ENCODE results near the gene CPXM2.

Gene CPXM2

DNA sequence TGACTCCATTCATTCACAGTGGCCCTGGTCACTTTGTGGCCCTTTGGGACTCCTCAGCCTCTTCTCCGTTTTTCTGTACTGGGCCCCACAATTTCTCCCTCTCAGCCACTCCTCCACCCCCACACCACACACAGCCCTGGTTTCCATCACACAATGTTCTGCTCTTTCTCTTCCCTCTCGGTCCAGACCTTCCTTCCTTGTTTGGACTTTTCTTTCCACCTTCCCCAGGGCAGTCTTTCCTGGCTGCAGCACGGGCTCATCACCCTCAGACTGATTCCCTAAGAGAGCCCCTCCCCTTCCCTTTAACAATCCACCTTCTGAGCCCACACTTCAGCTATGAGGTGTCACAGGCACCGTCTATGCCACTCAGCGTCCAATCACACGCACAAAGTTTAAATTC lies 25.7 kb downstream of the CPXM2 start:
- no peak overlapping the region for H3K4me3 ChIP-seq (ENCODE audit: low read length)
- DNase-seq (ENCODE audit: low read depth): no peak
- TF ChIP-seq, protein P1, sequence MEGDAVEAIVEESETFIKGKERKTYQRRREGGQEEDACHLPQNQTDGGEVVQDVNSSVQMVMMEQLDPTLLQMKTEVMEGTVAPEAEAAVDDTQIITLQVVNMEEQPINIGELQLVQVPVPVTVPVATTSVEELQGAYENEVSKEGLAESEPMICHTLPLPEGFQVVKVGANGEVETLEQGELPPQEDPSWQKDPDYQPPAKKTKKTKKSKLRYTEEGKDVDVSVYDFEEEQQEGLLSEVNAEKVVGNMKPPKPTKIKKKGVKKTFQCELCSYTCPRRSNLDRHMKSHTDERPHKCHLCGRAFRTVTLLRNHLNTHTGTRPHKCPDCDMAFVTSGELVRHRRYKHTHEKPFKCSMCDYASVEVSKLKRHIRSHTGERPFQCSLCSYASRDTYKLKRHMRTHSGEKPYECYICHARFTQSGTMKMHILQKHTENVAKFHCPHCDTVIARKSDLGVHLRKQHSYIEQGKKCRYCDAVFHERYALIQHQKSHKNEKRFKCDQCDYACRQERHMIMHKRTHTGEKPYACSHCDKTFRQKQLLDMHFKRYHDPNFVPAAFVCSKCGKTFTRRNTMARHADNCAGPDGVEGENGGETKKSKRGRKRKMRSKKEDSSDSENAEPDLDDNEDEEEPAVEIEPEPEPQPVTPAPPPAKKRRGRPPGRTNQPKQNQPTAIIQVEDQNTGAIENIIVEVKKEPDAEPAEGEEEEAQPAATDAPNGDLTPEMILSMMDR (conservative IDR thresholded peaks at IDR 0.05; ENCODE audit: low read depth, low read length): no peak

DNA sequence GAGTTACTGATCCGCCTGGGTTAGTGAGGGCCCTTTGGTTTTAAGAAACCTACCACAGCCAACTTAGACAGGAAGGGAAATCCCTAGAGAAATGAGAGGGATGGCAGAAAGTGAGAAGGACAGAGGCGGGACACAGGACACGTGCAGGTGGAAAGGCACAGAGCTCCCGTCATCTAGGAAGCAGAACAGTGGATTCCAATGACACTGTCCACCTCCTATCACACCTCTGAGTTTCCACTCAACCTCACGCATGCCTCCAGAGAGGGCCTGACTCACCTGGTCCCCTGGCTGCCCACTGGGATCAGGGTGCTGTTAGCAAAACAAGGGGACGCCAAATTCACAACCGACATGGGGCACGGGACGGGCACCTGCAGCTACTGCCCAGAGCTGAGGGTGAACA lies 26.3 kb downstream of the CPXM2 start:
- H3K4me3 ChIP-seq (ENCODE audit: low read length): no peak overlapping the region
- no peak for DNase-seq (ENCODE audit: low read depth)
- TF ChIP-seq, protein P1 (conservative IDR thresholded peaks at IDR 0.05; ENCODE audit: low read depth, low read length): no peak

DNA sequence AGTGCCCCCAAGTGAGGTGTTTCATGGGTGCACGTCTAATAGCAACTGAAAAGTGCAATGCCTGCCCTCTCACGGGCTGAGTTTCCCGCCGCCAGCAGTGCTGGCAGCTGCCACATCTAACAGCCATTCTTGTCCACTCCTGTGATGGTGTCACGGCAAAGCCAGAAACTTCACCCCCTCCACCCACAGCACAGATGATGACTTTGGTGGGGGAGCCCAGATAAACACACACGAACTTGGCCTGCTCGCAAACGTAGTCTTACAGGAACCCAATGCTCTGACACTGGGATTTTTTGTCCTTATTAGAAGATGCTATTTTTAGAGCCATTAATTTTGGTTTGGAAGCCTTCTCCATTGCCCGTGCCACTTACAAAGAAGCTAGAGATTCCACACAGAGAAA lies 26.7 kb downstream of the CPXM2 start:
- TF ChIP-seq, protein P1 (conservative IDR thresholded peaks at IDR 0.05; ENCODE audit: low read depth, low read length): no peak
- DNase-seq (ENCODE audit: low read depth): no peak
- H3K4me3 ChIP-seq (ENCODE audit: low read length): no peak overlapping the region

DNA sequence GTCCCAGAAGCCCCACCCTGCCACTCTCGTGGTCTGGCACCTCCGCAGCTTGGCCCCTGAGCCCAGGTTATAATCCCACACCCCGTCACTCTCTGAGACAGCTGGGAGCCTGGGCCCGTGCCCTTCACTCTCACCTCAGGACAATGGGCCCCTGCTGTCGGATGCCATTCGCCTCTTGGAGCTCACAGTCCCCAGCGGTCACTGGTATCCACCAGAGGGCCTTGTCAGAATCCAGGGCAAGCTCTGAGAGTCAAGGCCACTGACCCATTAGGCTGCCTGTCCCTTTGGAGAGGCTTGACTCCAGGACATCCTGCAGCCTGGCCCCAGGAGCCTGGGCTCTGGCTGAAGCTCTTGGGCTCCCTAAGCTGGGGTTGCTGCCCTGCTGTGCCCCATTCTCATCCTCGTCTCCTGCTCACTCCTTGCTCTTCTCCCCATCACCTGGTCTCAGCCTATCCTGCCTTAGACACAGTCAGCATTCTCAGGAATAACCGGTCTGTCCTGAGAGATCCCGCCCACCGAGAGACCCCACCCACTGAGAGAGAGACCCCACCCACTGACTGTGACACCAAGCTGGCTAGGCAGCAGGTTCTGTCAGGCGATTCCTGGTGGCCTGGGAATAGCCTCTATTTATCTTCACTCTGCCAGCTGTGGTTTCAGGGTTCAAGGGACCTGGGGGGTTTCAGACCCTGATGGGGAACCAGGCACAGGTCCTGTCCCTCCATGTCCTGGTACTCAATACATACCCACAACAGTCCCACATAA lies 27.7 kb downstream of the CPXM2 start:
- TF ChIP-seq, protein P1 (conservative IDR thresholded peaks at IDR 0.05; ENCODE audit: low read depth, low read length): no peak
- H3K4me3 ChIP-seq (ENCODE audit: low read length): no peak overlapping the region
- no peak for DNase-seq (ENCODE audit: low read depth)

DNA sequence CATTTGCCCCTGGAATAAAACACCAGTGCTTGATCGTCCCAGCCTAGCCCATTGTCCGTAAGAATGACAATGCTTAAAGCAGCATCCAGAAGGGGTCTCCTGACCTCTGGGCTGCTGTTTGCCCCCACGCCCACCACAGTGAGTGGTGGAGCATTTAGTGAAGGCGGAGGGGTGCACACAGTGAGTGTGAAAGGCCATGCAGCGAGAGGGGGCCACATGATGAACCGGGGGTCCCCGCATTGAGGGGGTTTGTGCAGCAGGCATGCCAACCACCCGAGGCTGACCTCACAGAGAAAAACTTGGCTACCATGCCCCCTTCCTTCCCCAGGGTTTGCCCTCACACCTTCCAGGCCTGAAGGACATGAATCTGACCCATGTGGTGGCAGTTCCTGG lies 28.4 kb downstream of the CPXM2 start:
- no peak overlapping the region for H3K4me3 ChIP-seq (ENCODE audit: low read length)
- TF ChIP-seq, protein P1 (conservative IDR thresholded peaks at IDR 0.05; ENCODE audit: low read depth, low read length): no peak
- DNase-seq (ENCODE audit: low read depth): no peak

DNA sequence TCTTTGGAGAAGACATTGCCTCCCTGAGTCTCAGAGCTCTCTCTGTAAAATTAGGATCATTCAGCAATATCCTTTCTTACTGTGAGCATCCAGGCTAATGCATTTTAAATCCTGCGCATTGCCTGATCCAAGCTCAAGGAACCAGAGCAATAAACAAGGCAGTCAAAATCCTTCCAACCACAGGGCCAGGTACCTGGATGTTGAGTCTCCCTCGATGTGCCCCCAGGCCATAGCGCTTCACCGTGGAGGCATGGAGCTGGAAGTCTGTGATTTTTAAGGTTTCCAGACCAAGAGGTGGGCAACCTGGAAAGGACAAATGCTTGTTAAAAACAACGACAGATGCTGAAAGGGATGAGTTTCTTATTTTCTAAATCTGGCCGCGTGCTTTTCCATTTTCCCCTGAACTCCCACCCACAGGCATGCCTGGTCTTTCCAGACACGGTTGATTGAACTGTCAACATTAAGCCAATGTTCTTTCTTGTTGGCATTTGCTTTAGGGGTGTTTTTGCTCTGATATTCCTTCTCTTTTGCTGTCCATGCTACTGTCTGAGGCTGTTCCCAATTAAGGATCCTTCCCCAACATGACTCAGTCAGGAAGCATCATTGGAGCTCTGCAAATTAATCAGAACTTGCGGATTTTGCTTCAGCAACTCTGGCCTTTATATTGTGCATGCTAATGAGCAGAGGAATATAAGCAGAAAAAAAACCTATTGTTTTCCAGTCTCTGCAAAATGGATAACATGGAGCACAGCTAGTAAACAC lies 29.0 kb downstream of the CPXM2 start:
- TF ChIP-seq, protein P1 (conservative IDR thresholded peaks at IDR 0.05; ENCODE audit: low read depth, low read length): no peak
- DNase-seq (ENCODE audit: low read depth): no peak
- no peak overlapping the region for H3K4me3 ChIP-seq (ENCODE audit: low read length)

DNA sequence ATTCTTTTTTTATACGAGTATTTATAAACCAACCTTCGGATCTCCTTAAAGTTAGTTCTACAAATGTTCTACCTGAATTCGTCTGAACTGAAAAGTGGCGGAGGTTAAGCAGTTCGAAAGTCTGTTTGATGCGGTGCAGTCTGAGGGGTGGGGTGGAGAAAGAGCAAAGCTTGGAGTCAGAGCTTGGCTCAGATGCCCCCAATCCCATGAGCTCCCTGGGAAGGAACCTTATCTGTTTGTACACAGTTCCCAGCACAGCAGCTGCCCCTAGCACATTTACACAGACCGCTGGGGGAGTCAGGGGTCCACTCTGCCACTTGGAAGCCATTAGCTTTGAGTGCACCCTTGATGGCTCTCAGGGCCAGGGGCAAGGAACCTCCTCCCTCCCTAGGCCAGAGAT lies 30.8 kb downstream of the CPXM2 start:
- TF ChIP-seq, protein P1 (conservative IDR thresholded peaks at IDR 0.05; ENCODE audit: low read depth, low read length): no peak
- DNase-seq (ENCODE audit: low read depth): no peak
- no peak overlapping the region for H3K4me3 ChIP-seq (ENCODE audit: low read length)

All from retinal pigment epithelial cell (primary cell).